Measurements from ENCODE around the gene TEC. TPM values are rescaled to one million over a fixed set of nuclear protein-coding genes. Genes with fewer than 3 reads are reported as not detected.
A peak's percentile ranks its signal among the peaks of the same experiment; 100 is the strongest.

Gene TEC
- total and polyA plus RNA-seq, 10 donors, result 1.9 to 15.3 (median 7.2) TPM

GRCh38 chr4:48175328-48175727, 94.3 kb downstream of the TEC start:
- TF ChIP-seq CTCF (IDR thresholded peaks at IDR 0.05 in 8 of 11, conservative IDR thresholded peaks at IDR 0.05 in 3 of 11) (no peak), POLR2AphosphoS5 (IDR thresholded peaks at IDR 0.05) (no peak), POLR2A (IDR thresholded peaks at IDR 0.05) (no peak)
- DNase-seq, result no peak
- no peak overlapping the region for H3K4me3 ChIP-seq
- no peak overlapping the region for H3K27ac ChIP-seq
- H3K27me3 ChIP-seq (replicated peaks in 1 of 7), result no peaks in the 10 kb centered on the region
- H3K36me3 ChIP-seq, result peaks cover 0 to 11% (median 0%) of the 10 kb centered on the region in 6 donors
- intact Hi-C loops (cut with DNase I; ENCODE audit: low total_unique reads), result no loop called here
- WGBS, 5 donors, result 60 to 88% (median 71%) methylated on average over 7 of the region's 7 CpGs
- H3K4me1 ChIP-seq, result peaks cover 0 to 19% (median 0%) of the 10 kb centered on the region in 6 donors
- peaks cover 0 to 14% (median 0%) of the 10 kb centered on the region in 8 donors for H3K9me3 ChIP-seq

GRCh38 chr4:48173056-48173991, 96.3 kb downstream of the TEC start:
- WGBS, 5 donors, result 43 to 79% (median 59%) methylated on average over 6 of the region's 6 CpGs
- TF ChIP-seq POLR2A (IDR thresholded peaks at IDR 0.05), result no peak
- TF ChIP-seq CTCF (IDR thresholded peaks at IDR 0.05 in 8 of 11, conservative IDR thresholded peaks at IDR 0.05 in 3 of 11), result no peak
- TF ChIP-seq POLR2AphosphoS5 (IDR thresholded peaks at IDR 0.05), result no peak
- Histone ChIP-seq H3K27me3 (replicated peaks in 1 of 7) (no peaks in the 10 kb centered on the region), H3K36me3 (peaks cover 0 to 19% (median 0%) of the 10 kb centered on the region in 6 donors), H3K27ac (peak overlapping the region in 2 of 8 donors; percentile 12 to 49), H3K4me3 (no peak overlapping the region), H3K9me3 (peaks cover 0 to 11% (median 0%) of the 10 kb centered on the region in 8 donors), H3K4me1 (peaks cover 0 to 19% (median 0%) of the 10 kb centered on the region in 6 donors)
- intact Hi-C loops (cut with DNase I; ENCODE audit: low total_unique reads), result no loop called here
- no peak for DNase-seq

- Histone ChIP-seq H3K27ac (peak overlapping the region in 2 of 8 donors; percentile 12 to 49), H3K4me1 (peaks cover 0 to 19% (median 0%) of the 10 kb centered on the region in 6 donors), H3K36me3 (peaks cover 0 to 25% (median 0%) of the 10 kb centered on the region in 6 donors), H3K9me3 (peaks cover 0 to 4% (median 0%) of the 10 kb centered on the region in 8 donors), H3K27me3 (replicated peaks in 1 of 7) (no peaks in the 10 kb centered on the region), H3K4me3 (no peak overlapping the region)
- no peak for DNase-seq
- WGBS, 5 donors, result 46 to 90% (median 77%) methylated on average over 4 of the region's 4 CpGs
- TF ChIP-seq POLR2AphosphoS5 (IDR thresholded peaks at IDR 0.05) (no peak), CTCF (IDR thresholded peaks at IDR 0.05 in 8 of 11, conservative IDR thresholded peaks at IDR 0.05 in 3 of 11) (no peak), POLR2A (IDR thresholded peaks at IDR 0.05) (no peak)
- intact Hi-C loops (cut with DNase I; ENCODE audit: low total_unique reads), result no loop called here
These were observed 97.0 kb downstream of the TEC start for GRCh38 chr4:48172651-48173050.

GRCh38 chr4:48169636-48170035, 100.0 kb downstream of the TEC start:
- whole genome bisulfite sequencing, 5 donors, result 3 to 68% (median 32%) methylated on average over 1 of the region's 1 CpG
- TF ChIP-seq CTCF (IDR thresholded peaks at IDR 0.05 in 8 of 11, conservative IDR thresholded peaks at IDR 0.05 in 3 of 11) (no peak), POLR2AphosphoS5 (IDR thresholded peaks at IDR 0.05) (no peak), POLR2A (IDR thresholded peaks at IDR 0.05) (no peak)

More at GRCh38 chr4:48169636-48170035, 100.0 kb downstream of the TEC start:
- Histone ChIP-seq H3K9me3 (no peaks in the 10 kb centered on the region), H3K36me3 (peaks cover 0 to 42% (median 0%) of the 10 kb centered on the region in 6 donors), H3K4me3 (no peak overlapping the region), H3K4me1 (peaks cover 0 to 11% (median 0%) of the 10 kb centered on the region in 6 donors), H3K27ac (no peak overlapping the region), H3K27me3 (replicated peaks in 1 of 7) (no peaks in the 10 kb centered on the region)
- no peak for DNase-seq
- intact Hi-C loops (cut with DNase I; ENCODE audit: low total_unique reads), result no loop called here

All from spleen (tissue), 11 donors.